HepG2 (cell line): ENCODE data around the gene TGFBRAP1. TPM values are rescaled to one million over a fixed set of nuclear protein-coding genes. Genes with fewer than 3 reads are reported as not detected.

Experiments used
- ATAC-seq: fragments of 200-7000 bp; cut with Tn5 transposase; 3 replicates; pipeline ENCODE4 v1.9.1; 2020; ENCODE audit warnings: mild to moderate bottlenecking, moderate library complexity
- BruUV-seq: library from RNA; stranded (reverse); fragments of 400-500 nt; replicated peaks from 2 replicates; lab custom pipeline; 2021; lab: Mats Ljungman, UMichigan
- CTCF ChIA-PET: fragments of 300-600 bp; formaldehyde crosslinking; extraction: SDS; loops from one replicate; lab custom pipeline; 2021; ENCODE audit warnings: low total read pairs, inconsistent platforms, low intra/inter-chr PET ratio; lab: Yijun Ruan, JAX
- POLR2A ChIA-PET: fragments of 350-600 bp; sonication (Branson Sonifier 250); formaldehyde crosslinking; loops from one replicate; lab custom pipeline; 2020; ENCODE audit warnings: antibody characterized with exemption, inconsistent platforms; lab: Yijun Ruan, JAX
- DNase-seq: peaks from one replicate; pipeline ENCODE4 v3.0.0-alpha.2; 2015; ENCODE audit warnings: low spot score
- FAIRE-seq: peaks from 3 replicates; lab custom pipeline; 2011; peaks lifted over from hg19 to GRCh38; lab: Jason Lieb, UNC
- H2AFZ ChIP-seq: one replicate; pipeline ENCODE4 v1.6.1; 2011; ENCODE audit warnings: low read length, inconsistent platforms
- H3K27ac ChIP-seq: fragments of 300-600 bp; 3 replicates; pipeline ENCODE4 v1.8.0; 2011; ENCODE audit warnings: mixed run types, mild to moderate bottlenecking, mixed read lengths, low read length, inconsistent platforms; ENCODE audit not compliant: insufficient read depth; ENCODE audit errors: extremely low read length
- H3K27me3 ChIP-seq, 2 experiments: fragments of 200-600 bp in 1 of 2; 2 replicates in 1 of 2; 3 replicates in 1 of 2; pipeline versions ENCODE4 v1.6.0 to v1.8.0; 2011; ENCODE audit warnings: low read length in 2 of 2, mild to moderate bottlenecking in 2 of 2, moderate library complexity in 2 of 2, inconsistent platforms in 1 of 2; ENCODE audit not compliant: insufficient read depth in 2 of 2, control insufficient read depth in 1 of 2
- H3K36me3 ChIP-seq, 2 experiments: fragments of 200-600 bp in 1 of 2; replicated peaks in 1 of 2; 2 replicates in 1 of 2; 3 replicates in 1 of 2; pipeline versions ENCODE4 v1.5.1 to v1.8.0; 2011; ENCODE audit warnings: low read length in 2 of 2, inconsistent platforms in 1 of 2; ENCODE audit not compliant: insufficient read depth in 2 of 2, control insufficient read depth in 1 of 2
- H3K4me1 ChIP-seq: 2 replicates; pipeline ENCODE4 v1.5.1; 2012; ENCODE audit warnings: low read length, inconsistent platforms; ENCODE audit not compliant: insufficient read depth
- H3K4me2 ChIP-seq: 2 replicates; pipeline ENCODE4 v1.6.0; 2011; ENCODE audit warnings: low read depth, low read length, inconsistent platforms
- H3K4me3 ChIP-seq, 3 experiments: fragments of 200-600 bp in 1 of 3; sonication (generic), shearing (Covaris generic) in 1 of 3; replicated peaks in 1 of 3; 2 replicates each; pipeline ENCODE4 v1.5.1; 2011 to 2016; ENCODE audit warnings: low read length in 3 of 3, inconsistent platforms in 2 of 3, low read depth in 2 of 3, mild to moderate bottlenecking in 2 of 3, control low read depth in 1 of 3, mixed read lengths in 1 of 3; ENCODE audit not compliant: insufficient read depth in 1 of 3
- H3K79me2 ChIP-seq: one replicate; pipeline ENCODE4 v1.6.1; 2011; ENCODE audit warnings: low read length, inconsistent platforms; ENCODE audit not compliant: insufficient read depth
- H3K9ac ChIP-seq: 2 replicates; pipeline ENCODE4 v1.6.0; 2011; ENCODE audit warnings: mild to moderate bottlenecking, low read depth, low read length, inconsistent platforms; ENCODE audit not compliant: insufficient read depth
- H3K9me3 ChIP-seq: 2 replicates; pipeline ENCODE4 v1.5.1; 2012; ENCODE audit warnings: mild to moderate bottlenecking, low read length
- H4K20me1 ChIP-seq: 2 replicates; pipeline ENCODE4 v1.6.0; 2011; ENCODE audit warnings: inconsistent platforms, mild to moderate bottlenecking, low read length, moderate library complexity; ENCODE audit not compliant: insufficient read depth
- ELF4 ChIP-seq: sonication (generic); formaldehyde crosslinking; IDR thresholded peaks from 2 replicates; pipeline ENCODE4 v1.5.0; 2020; ENCODE audit warnings: missing genetic modification reagents, mild to moderate bottlenecking, moderate library complexity, borderline replicate concordance
- FOXK1 ChIP-seq: sonication (generic); formaldehyde crosslinking; IDR thresholded peaks from 2 replicates; pipeline ENCODE4 v1.4.0; 2020; ENCODE audit warnings: low read depth, missing genetic modification reagents, borderline replicate concordance
- MIER3 ChIP-seq: IDR thresholded peaks from 2 replicates; pipeline ENCODE4 v1.6.1; 2016; ENCODE audit warnings: missing compliant biosample characterization, borderline replicate concordance
- NCOA5 ChIP-seq: sonication (generic); formaldehyde crosslinking; IDR thresholded peaks from 2 replicates; pipeline ENCODE4 v1.4.0; 2020; ENCODE audit warnings: missing genetic modification reagents
- PAF1 ChIP-seq: IDR thresholded peaks from 2 replicates; pipeline ENCODE4 v1.6.1; 2016; ENCODE audit warnings: missing genetic modification reagents, missing compliant biosample characterization
- RBFOX2 ChIP-seq: fragments of 200-400 bp; formaldehyde crosslinking; IDR thresholded peaks from 2 replicates; pipeline ENCODE4 v1.6.1; 2017; ENCODE audit warnings: low read depth, mild to moderate bottlenecking, low read length
- SIN3B ChIP-seq: fragments of 150-350 bp; IDR thresholded peaks from 2 replicates; pipeline ENCODE4 v1.6.1; 2014; ENCODE audit warnings: low read length
- SMAD9 ChIP-seq: sonication (generic); formaldehyde crosslinking; IDR thresholded peaks from 2 replicates; pipeline ENCODE4 v1.5.1; 2020; ENCODE audit warnings: mild to moderate bottlenecking, missing genetic modification reagents
- TBL1XR1 ChIP-seq: fragments of 150-350 bp; IDR thresholded peaks from 2 replicates; pipeline ENCODE4 v1.6.1; 2014; ENCODE audit warnings: borderline replicate concordance, low read length; ENCODE audit not compliant: partially characterized antibody
- TCF12 ChIP-seq, 2 experiments: fragments of 450-650 bp in 1 of 2; sonication (generic) in 1 of 2; formaldehyde crosslinking in 1 of 2; IDR thresholded peaks; 2 replicates each; pipeline versions ENCODE4 v1.6.1 to v1.8.0; 2017 to 2022; ENCODE audit warnings: antibody characterized with exemption in 1 of 2, mild to moderate bottlenecking in 1 of 2, missing genetic modification reagents in 1 of 2, moderate library complexity in 1 of 2
- TP53 ChIP-seq: sonication (generic); formaldehyde crosslinking; conservative IDR thresholded peaks from 2 replicates; pipeline ENCODE4 v1.4.0; 2020; ENCODE audit warnings: missing genetic modification reagents
- ZBTB38 ChIP-seq: sonication (generic); formaldehyde crosslinking; IDR thresholded peaks from 2 replicates; pipeline ENCODE4 v1.5.1; 2020; ENCODE audit warnings: mild to moderate bottlenecking, missing genetic modification reagents
- ZFP62 ChIP-seq: sonication (generic); formaldehyde crosslinking; IDR thresholded peaks from 2 replicates; pipeline ENCODE4 v1.4.0; 2020; ENCODE audit warnings: missing genetic modification reagents
- ZGPAT ChIP-seq: IDR thresholded peaks from 2 replicates; pipeline ENCODE4 v1.6.1; 2016; ENCODE audit warnings: mild to moderate bottlenecking
- ZNF230 ChIP-seq: sonication (generic); formaldehyde crosslinking; IDR thresholded peaks from 2 replicates; pipeline ENCODE4 v1.4.0; 2020; ENCODE audit warnings: mild to moderate bottlenecking, missing genetic modification reagents
- ZNF331 ChIP-seq: sonication (generic); formaldehyde crosslinking; IDR thresholded peaks from 2 replicates; pipeline ENCODE4 v1.4.0; 2020; ENCODE audit warnings: missing genetic modification reagents
- ZNF652 ChIP-seq: IDR thresholded peaks from 2 replicates; pipeline ENCODE4 v1.6.1; 2016; ENCODE audit warnings: low read depth, borderline replicate concordance
- ZNF674 ChIP-seq: sonication (generic); formaldehyde crosslinking; IDR thresholded peaks from 2 replicates; pipeline ENCODE4 v1.5.0; 2020; ENCODE audit warnings: low read depth, mild to moderate bottlenecking, missing genetic modification reagents
- ZNF678 ChIP-seq: sonication (generic); formaldehyde crosslinking; IDR thresholded peaks from 2 replicates; pipeline ENCODE4 v1.4.0; 2020; ENCODE audit warnings: mild to moderate bottlenecking, missing genetic modification reagents
- ZNF724P ChIP-seq: sonication (generic); formaldehyde crosslinking; IDR thresholded peaks from 2 replicates; pipeline ENCODE4 v1.8.0; 2022; ENCODE audit warnings: missing genetic modification reagents, borderline replicate concordance
- ZNF737 ChIP-seq: sonication (generic); formaldehyde crosslinking; IDR thresholded peaks from 2 replicates; pipeline ENCODE4 v1.5.0; 2020; ENCODE audit warnings: missing genetic modification reagents, mild to moderate bottlenecking, borderline replicate concordance
- ZNF770 ChIP-seq: sonication (generic); formaldehyde crosslinking; IDR thresholded peaks from 2 replicates; pipeline ENCODE4 v1.5.0; 2020; ENCODE audit warnings: mild to moderate bottlenecking, missing genetic modification reagents
- ZNF781 ChIP-seq: sonication (generic); formaldehyde crosslinking; IDR thresholded peaks from 2 replicates; pipeline ENCODE4 v1.5.1; 2020; ENCODE audit warnings: borderline replicate concordance, mild to moderate bottlenecking, missing genetic modification reagents; ENCODE audit errors: not compliant biosample characterization
- WGBS: methylation state at CpG from one replicate; pipeline ENCODE4 v1.1.6; 2017; ENCODE audit warnings: low lambda C conversion rate; 5-methylcytosine and 5-hydroxymethylcytosine counted together
- in situ Hi-C: cut with HindIII; loops from 2 replicates; pipeline ENCODE4 v1.10.0; 2017; ENCODE audit warnings: low pct_unique_long_range_greater_than_20kb; ENCODE audit not compliant: extremely low pct_ligation_motif_present
- intact Hi-C: fragments of 100-400 bp; cut with micrococcal nuclease; formaldehyde crosslinking; loops from one replicate; pipeline ENCODE4 v1.10.0; 2022; ENCODE audit not compliant: unreplicated experiment
- polyA plus RNA-seq, 8 experiments: library from polyadenylated mRNA; depleted of rRNA in 3 of 8; stranded (reverse) in 7 of 8; unstranded in 1 of 8; fragments of >200 nt; fragmentation: Illumina TruSeq in 4 of 8; extraction: Trizol in 4 of 8; gene quantifications; 2 replicates each; pipeline versions ENCODE4 v1.2.1 to v1.2.3, GENCODE V29; 2011 to 2016; ENCODE audit warnings: low read depth in 4 of 8, missing spikeins in 1 of 8, mixed read lengths in 1 of 8; ENCODE audit not compliant: insufficient read depth in 1 of 8
- total RNA-seq, 5 experiments: library from RNA; depleted of rRNA; stranded (reverse); fragments of >200 nt; fragmentation: Illumina TruSeq; extraction: Trizol; gene quantifications; 2 replicates each; pipeline ENCODE4 v1.2.3, GENCODE V29; 2016; ENCODE audit warnings: low read depth in 1 of 5

Gene TGFBRAP1
- total and polyA plus RNA-seq, 2 of the 13 experiments (the other 11 are each of a cell fraction or from before 2014, with no cell fraction given) = 12.7 to 22.9 TPM

- TF ChIP-seq TBL1XR1 (no peak), ZBTB38 (no peak), ZNF230 (CRISPR knock-in tag) (no peak), ZNF737 (CRISPR knock-in tag) (no peak), TP53 (CRISPR knock-in tag) (no peak), ZNF724P (CRISPR knock-in tag) (no peak), ZFP62 (CRISPR knock-in tag) (no peak)
- TF ChIP-seq, all 625 proteins: peak for 0
Measured at GRCh38 chr2:105241443-105241842, 88.1 kb downstream of the TGFBRAP1 start, which contains the start of gene GPR45 (continued).

- POLR2A ChIA-PET = no interaction called here
- no TSS peak for BruUV-seq
- TF ChIP-seq ZNF652 (CRISPR knock-in tag) (no peak), NCOA5 (CRISPR knock-in tag) (no peak), ZNF674 (CRISPR knock-in tag) (no peak), MIER3 (CRISPR knock-in tag) (no peak), ELF4 (CRISPR knock-in tag) (no peak), ZNF678 (CRISPR knock-in tag) (no peak), FOXK1 (CRISPR knock-in tag) (no peak), TCF12 (IDR thresholded peaks at IDR 0.05) (no peak), TCF12 (CRISPR knock-in tag; IDR thresholded peaks at IDR 0.05) (no peak), ZNF331 (CRISPR knock-in tag) (no peak), SMAD9 (no peak), ZNF781 (CRISPR knock-in tag) (no peak), ZGPAT (CRISPR knock-in tag) (no peak), RBFOX2 (no peak), ZNF770 (CRISPR knock-in tag) (no peak), SIN3B (no peak), PAF1 (CRISPR knock-in tag) (no peak)
Measured at GRCh38 chr2:105239924-105240323, 89.6 kb downstream of the TGFBRAP1 start.

More at GRCh38 chr2:105239924-105240323, 89.6 kb downstream of the TGFBRAP1 start:
- H3K27me3 ChIP-seq = peaks cover 0 to 9% of the 10 kb centered on the region in 2 experiments; a peak in 3 of 5 replicates
- no peak overlapping the region for H3K27ac ChIP-seq
- CTCF ChIA-PET = no interaction called here
- no peak for ATAC-seq
- no peak for DNase-seq
- FAIRE-seq = no peak
- no peaks in the 10 kb centered on the region for H3K79me2 ChIP-seq
- 26% methylated on average over 2 of the region's 2 CpGs for WGBS
- no peak overlapping the region for H2AFZ ChIP-seq
- no peak overlapping the region for H3K4me2 ChIP-seq
- in situ Hi-C loops (loop anchor here (5.0 kb wide), 1 partner anchor 128 kb away; no protein-coding TSS in a partner anchor), intact Hi-C loops (no loop called here)
- H3K9ac ChIP-seq = no peak overlapping the region
- no peaks in the 10 kb centered on the region for H3K9me3 ChIP-seq
- no peak overlapping the region for H3K4me3 ChIP-seq
- H3K36me3 ChIP-seq = no peaks in the 10 kb centered on the region
- no peaks in the 10 kb centered on the region for H3K4me1 ChIP-seq
- H4K20me1 ChIP-seq = no peaks in the 10 kb centered on the region
